ENCODE data around the gene ELK1.

- TF ChIP-seq EZH2 (IDR thresholded peaks at IDR 0.05) (no peak), POLR2AphosphoS5 (IDR thresholded peaks at IDR 0.05; ENCODE audit: borderline replicate concordance, low read depth, low read length) (no peak), FOXP2 (optimal IDR thresholded peaks at IDR 0.05; ENCODE audit: control extremely low read depth, extremely low read length, insufficient read depth) (no peak)
Observed at GRCh38 chrX:47659421-47659726, 9.0 kb upstream of the ELK1 start.

Data from SK-N-MC (cell line).